Fibroblast of lung (primary cell): Measurements from ENCODE around the gene PTPRS. TPM values are rescaled to one million over a fixed set of nuclear protein-coding genes. Genes with fewer than 3 reads are reported as not detected.
A peak's percentile ranks its signal among the peaks of the same experiment; 100 is the strongest.

Experiments used
- DNase-seq, 2 donors: peaks; one replicate each; pipeline versions ENCODE4 v3.0.0 to v3.0.0-alpha.2; 2010; ENCODE audit warnings: low read depth in 2 of 2
- H2AFZ ChIP-seq: 2 replicates; pipeline ENCODE4 v1.5.1; 2012; ENCODE audit warnings: low read length, control low read depth, inconsistent platforms
- H3K27ac ChIP-seq: 2 replicates; pipeline ENCODE4 v1.5.1; 2011; ENCODE audit warnings: low read length, control low read depth; ENCODE audit not compliant: insufficient read depth
- H3K27me3 ChIP-seq: 2 replicates; pipeline ENCODE4 v1.5.1; 2011; ENCODE audit warnings: mild to moderate bottlenecking, low read length; ENCODE audit not compliant: control insufficient read depth, insufficient read depth
- H3K36me3 ChIP-seq: 2 replicates; pipeline ENCODE4 v1.5.1; 2011; ENCODE audit warnings: low read length; ENCODE audit not compliant: control insufficient read depth, insufficient read depth
- H3K4me1 ChIP-seq: 2 replicates; pipeline ENCODE4 v1.5.1; 2011; ENCODE audit warnings: low read length; ENCODE audit not compliant: control insufficient read depth, insufficient read depth; ENCODE audit errors: extremely low read depth
- H3K4me2 ChIP-seq: 2 replicates; pipeline ENCODE4 v1.5.1; 2011; ENCODE audit warnings: low read length, control low read depth; ENCODE audit not compliant: insufficient read depth; ENCODE audit errors: extremely low read depth
- H3K4me3 ChIP-seq, 4 experiments: fragments of 200-600 bp in 1 of 4; sonication (generic) in 1 of 4; replicated peaks in 1 of 4; 2 replicates each; pipeline ENCODE4 v1.5.1; 2011 to 2016; ENCODE audit warnings: low read length in 4 of 4, low read depth in 3 of 4, mild to moderate bottlenecking in 3 of 4, control low read depth in 2 of 4, inconsistent platforms in 1 of 4, mixed read lengths in 1 of 4; ENCODE audit not compliant: insufficient read depth in 1 of 4; ENCODE audit errors: control extremely low read depth in 1 of 4
- H3K79me2 ChIP-seq: 2 replicates; pipeline ENCODE4 v1.5.1; 2012; ENCODE audit warnings: mild to moderate bottlenecking, low read length, inconsistent platforms; ENCODE audit not compliant: control insufficient read depth, insufficient read depth
- H3K9ac ChIP-seq: 2 replicates; pipeline ENCODE4 v1.5.1; 2011; ENCODE audit warnings: mild to moderate bottlenecking, low read length, control low read depth; ENCODE audit not compliant: insufficient read depth
- H3K9me3 ChIP-seq: 2 replicates; pipeline ENCODE4 v1.5.1; 2012; ENCODE audit warnings: low read depth, low read length; ENCODE audit not compliant: control insufficient read depth, insufficient read depth
- H4K20me1 ChIP-seq: 2 replicates; pipeline ENCODE4 v1.5.1; 2011; ENCODE audit warnings: low read length; ENCODE audit not compliant: control insufficient read depth, insufficient read depth; ENCODE audit errors: extremely low read depth
- CTCF ChIP-seq, 2 donors: IDR thresholded peaks in 1 of 2; conservative IDR thresholded peaks in 1 of 2; 1 replicate in 1 of 2; 2 replicates in 1 of 2; pipeline ENCODE4 v1.5.1; 2011 to 2012; ENCODE audit warnings: low read length in 2 of 2, control low read depth in 1 of 2, inconsistent platforms in 1 of 2, low read depth in 1 of 2, mild to moderate bottlenecking in 1 of 2
- EZH2 ChIP-seq: IDR thresholded peaks from 2 replicates; pipeline ENCODE4 v1.5.1; 2012; ENCODE audit warnings: low read length, control low read depth, mild to moderate bottlenecking; ENCODE audit errors: missing control alignments
- polyA minus RNA-seq: library from RNA; depleted of rRNA, polyadenylated mRNA; stranded (reverse); fragments of >200 nt; gene quantifications from 2 replicates; pipeline ENCODE4 v1.2.3, GENCODE V29; 2011; ENCODE audit warnings: low replicate concordance
- polyA plus RNA-seq, 2 donors: library from polyadenylated mRNA; depleted of rRNA in 1 of 2; stranded (reverse) in 1 of 2; unstranded in 1 of 2; fragments of >200 nt; gene quantifications; 2 replicates each; pipeline ENCODE4 v1.2.1, GENCODE V29; 2011 to 2012; ENCODE audit warnings: missing spikeins in 1 of 2
- total RNA-seq: library from RNA; depleted of rRNA; stranded (reverse); fragments of >200 nt; gene quantifications from 2 replicates; pipeline ENCODE4 v1.2.1, GENCODE V29; 2014

Gene PTPRS
- total RNA-seq (129 and 136 TPM in 2 replicates), polyA plus RNA-seq (27.9 and 35.5 TPM in 2 replicates), polyA minus RNA-seq (239 and 266 TPM in 2 replicates)
- 36.8 and 38.4 TPM in 2 replicates for polyA plus RNA-seq (2012)

DNA sequence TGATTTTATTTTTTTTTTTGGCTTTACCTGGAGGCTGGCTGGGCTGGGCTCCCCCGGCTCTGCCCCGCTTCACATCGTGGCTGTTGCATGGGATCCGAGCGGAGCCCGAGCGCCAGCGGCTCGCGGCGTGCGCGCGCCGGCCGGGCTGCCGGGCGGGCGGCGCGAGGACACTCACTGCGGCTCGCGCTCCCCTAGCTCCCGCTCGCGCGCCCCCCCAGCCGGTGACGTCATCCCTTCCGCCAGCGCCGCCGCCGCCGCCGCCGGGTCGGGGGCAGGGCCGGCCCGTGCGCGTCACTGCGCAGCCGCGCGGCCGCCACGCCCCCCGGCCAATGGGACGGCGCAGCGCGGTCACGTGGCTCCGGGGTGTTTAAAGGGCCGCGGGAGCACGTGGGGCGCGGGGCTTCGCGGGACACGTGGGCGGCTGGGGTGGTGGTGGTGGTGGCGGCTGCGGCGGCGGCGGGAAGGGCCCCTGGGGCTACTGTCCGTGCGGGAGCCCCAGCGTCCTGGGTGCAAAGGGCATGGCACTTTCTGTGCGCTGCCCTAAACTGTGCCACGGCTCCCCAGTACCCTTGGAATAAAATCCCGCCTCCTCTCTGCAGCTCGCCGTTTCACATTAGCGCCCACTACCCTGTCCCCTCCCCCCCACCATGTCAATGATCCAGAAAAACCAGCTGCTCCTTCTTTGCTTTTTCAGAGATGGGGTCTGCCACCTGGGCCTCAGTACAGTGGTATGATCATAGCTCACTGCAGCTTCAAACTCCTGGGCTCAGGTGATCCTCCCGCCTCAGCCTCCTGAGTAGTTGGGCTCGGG, at the start of gene PTPRS:
Gene PTPRS (minus strand): TSS at position 176 of the 811 bp plus-strand sequence. CDS start 54,672 bp downstream, outside the sequence.
- Histone ChIP-seq H3K27me3 (peaks cover 20% of the 10 kb centered on the region), H3K36me3 (no peaks in the 10 kb centered on the region), H3K9me3 (no peaks in the 10 kb centered on the region), H3K79me2 (no peaks in the 10 kb centered on the region), H3K27ac (no peak within 1 kb of the TSS), H3K4me3 (peak within 1 kb of the TSS; percentile 46 to 64 (median 53)), H3K4me1 (no peaks in the 10 kb centered on the region), H3K4me2 (peak within 1 kb of the TSS; percentile 79), H3K9ac (no peak within 1 kb of the TSS), H4K20me1 (no peaks in the 10 kb centered on the region), H2AFZ (no peak within 1 kb of the TSS)
- TF ChIP-seq CTCF (conservative IDR thresholded peaks at IDR 0.05 in 1 of 2, IDR thresholded peaks at IDR 0.05 in 1 of 2; ENCODE audit: low read depth in 1 of 2, low read length in 2 of 2), result no peak
- DNase-seq, result peak; percentile 70 to 73

DNA sequence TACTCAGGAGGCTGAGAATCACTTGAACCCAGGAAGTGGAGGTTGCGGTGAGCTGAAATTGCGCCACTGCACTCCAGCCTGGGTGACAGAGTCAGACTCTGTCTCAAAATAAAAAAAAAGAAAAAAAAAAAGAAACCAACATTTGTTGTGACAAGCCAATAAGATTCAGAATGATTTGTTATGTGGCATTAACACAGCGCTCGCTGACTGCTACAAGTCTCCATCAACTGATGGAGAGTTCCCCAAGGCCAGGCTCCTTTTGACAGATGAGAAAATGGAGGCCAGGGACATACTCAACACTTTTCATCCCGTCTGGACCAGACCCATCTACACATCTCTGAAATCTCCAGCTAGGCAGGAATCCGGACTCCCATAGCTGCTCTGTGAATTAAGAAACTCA, 48.7 kb upstream of the PTPRS start:
- Histone ChIP-seq H3K9ac (no peak overlapping the region), H3K79me2 (no peaks in the 10 kb centered on the region), H3K9me3 (no peaks in the 10 kb centered on the region)

DNA sequence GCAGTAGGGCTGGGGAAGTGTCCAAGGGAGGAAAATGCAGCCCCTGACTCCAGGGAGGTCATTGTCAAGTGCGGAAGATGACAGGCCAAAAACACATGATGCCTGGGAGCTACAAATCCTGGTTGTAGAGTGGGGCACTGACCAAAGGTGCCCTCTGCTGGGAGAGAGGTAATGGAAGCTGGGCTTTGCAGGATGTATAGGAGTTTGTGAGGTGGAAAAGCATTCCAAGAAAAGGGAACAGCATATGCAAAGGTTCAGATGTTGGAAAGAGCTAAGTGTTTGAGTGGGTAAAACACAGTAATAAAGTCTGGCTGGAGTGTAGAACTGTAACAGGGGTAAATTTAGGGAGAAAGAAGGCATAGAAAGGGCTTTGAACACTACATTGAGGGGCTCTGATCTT, 46.9 kb upstream of the PTPRS start:
- no peaks in the 10 kb centered on the region for H3K9me3 ChIP-seq
- DNase-seq, result no peak

More for the DNA sequence above, 48.7 kb upstream of the PTPRS start:
- peaks cover 11% of the 10 kb centered on the region for H3K27me3 ChIP-seq
- no peak overlapping the region for H2AFZ ChIP-seq
- no peak overlapping the region for H3K27ac ChIP-seq
- H4K20me1 ChIP-seq, result no peaks in the 10 kb centered on the region
- DNase-seq, result no peak
- TF ChIP-seq EZH2 (no peak), CTCF (conservative IDR thresholded peaks at IDR 0.05 in 1 of 2, IDR thresholded peaks at IDR 0.05 in 1 of 2; ENCODE audit: low read depth in 1 of 2, low read length in 2 of 2) (no peak)
- H3K4me3 ChIP-seq, result no peak overlapping the region
- no peaks in the 10 kb centered on the region for H3K36me3 ChIP-seq
- no peaks in the 10 kb centered on the region for H3K4me1 ChIP-seq
- H3K4me2 ChIP-seq, result no peak overlapping the region

More for the DNA sequence above, 46.9 kb upstream of the PTPRS start:
- no peak for TF ChIP-seq CTCF (conservative IDR thresholded peaks at IDR 0.05 in 1 of 2, IDR thresholded peaks at IDR 0.05 in 1 of 2; ENCODE audit: low read depth in 1 of 2, low read length in 2 of 2)
- no peak for TF ChIP-seq EZH2
- H2AFZ ChIP-seq, result no peak overlapping the region
- H3K27ac ChIP-seq, result no peak overlapping the region
- no peaks in the 10 kb centered on the region for H4K20me1 ChIP-seq
- H3K4me3 ChIP-seq, result no peak overlapping the region
- no peak overlapping the region for H3K9ac ChIP-seq
- H3K79me2 ChIP-seq, result no peaks in the 10 kb centered on the region
- H3K4me2 ChIP-seq, result no peak overlapping the region
- H3K4me1 ChIP-seq, result no peaks in the 10 kb centered on the region
- no peaks in the 10 kb centered on the region for H3K36me3 ChIP-seq
- H3K27me3 ChIP-seq, result no peaks in the 10 kb centered on the region
